Chondrocyte (in vitro differentiated cells): Measurements from ENCODE around the gene TSHB. TPM values are rescaled to one million over a fixed set of nuclear protein-coding genes. Genes with fewer than 3 reads are reported as not detected.
"Not testable (repeated sequence)": the region's sequence is repeated elsewhere in the genome, so short reads cannot be mapped to it uniquely, and the experiment has no call there.

Experiments
- DNase-seq: peaks from one replicate; pipeline ENCODE4 v3.0.0; 2021; ENCODE audit warnings: mixed read lengths, low spot score
- H3K27ac Mint-ChIP-seq: one replicate; pipeline ENCODE4 v1.8.0; 2021; ENCODE audit warnings: mild to moderate bottlenecking, moderate library complexity, mixed read lengths; ENCODE audit not compliant: unreplicated experiment
- H3K27me3 Mint-ChIP-seq: 2 replicates; pipeline ENCODE4 v1.8.0; 2021; ENCODE audit warnings: low read depth, mixed read lengths
- H3K36me3 Mint-ChIP-seq: 2 replicates; pipeline ENCODE4 v1.8.0; 2021; ENCODE audit warnings: low read depth, mixed read lengths
- H3K4me1 Mint-ChIP-seq: 2 replicates; pipeline ENCODE4 v1.8.0; 2021; ENCODE audit warnings: low read depth, mild to moderate bottlenecking, mixed read lengths
- H3K4me3 Mint-ChIP-seq: one replicate; pipeline ENCODE4 v1.8.0; 2021; ENCODE audit warnings: mild to moderate bottlenecking, moderate library complexity, mixed read lengths; ENCODE audit not compliant: unreplicated experiment
- H3K9me3 Mint-ChIP-seq: 2 replicates; pipeline ENCODE4 v1.8.0; 2021; ENCODE audit warnings: low read depth, mixed read lengths
- CTCF ChIP-seq: fragments of 200-600 bp; sonication (generic); IDR thresholded peaks from 2 replicates; pipeline ENCODE4 v1.5.0; 2021; ENCODE audit warnings: antibody characterized with exemption, mild to moderate bottlenecking, moderate library complexity
- total RNA-seq: library from RNA; stranded (reverse); gene quantifications from 3 replicates; pipeline ENCODE4 v1.2.1, GENCODE V29; 2021

TSHB gene
- total RNA-seq, 1 donor from 2014 or later: not detected

GRCh38 chr1:115006191-115006590 lies 23.4 kb upstream of the TSHB start:
- H3K36me3 Mint-ChIP-seq: peaks cover 2% of the 10 kb centered on the region
- H3K9me3 Mint-ChIP-seq: peaks cover 6% of the 10 kb centered on the region
- no peak for DNase-seq
- peaks cover 37% of the 10 kb centered on the region for H3K27me3 Mint-ChIP-seq
- TF ChIP-seq CTCF: no peak
- no peak overlapping the region for H3K27ac Mint-ChIP-seq
- H3K4me3 Mint-ChIP-seq: no peak overlapping the region
- no peaks in the 10 kb centered on the region for H3K4me1 Mint-ChIP-seq

DNA sequence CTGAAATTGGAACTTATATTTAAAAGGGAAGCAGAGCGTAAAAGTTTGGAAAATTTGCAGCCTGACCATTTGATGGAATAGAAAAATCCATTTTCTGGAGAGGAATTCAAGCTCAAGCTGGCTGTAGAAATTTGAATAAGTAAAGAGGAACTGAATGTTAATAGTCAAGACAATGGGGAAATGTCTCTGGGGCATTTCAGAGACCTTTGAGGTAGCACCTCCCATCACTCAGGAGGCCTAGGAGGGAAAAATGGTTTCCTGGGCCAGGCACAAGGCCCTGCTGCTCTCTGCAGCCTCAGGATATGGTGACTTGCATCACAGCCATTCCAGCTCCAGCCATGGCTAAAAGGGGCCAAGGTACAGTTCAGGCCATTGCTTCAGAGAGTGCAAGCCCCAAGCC lies 17.6 kb upstream of the TSHB start:
- no peak for TF ChIP-seq CTCF
- Mint-ChIP-seq H3K4me1 (no peaks in the 10 kb centered on the region), H3K4me3 (no peak overlapping the region), H3K27ac (no peak overlapping the region), H3K36me3 (no peaks in the 10 kb centered on the region), H3K9me3 (peaks cover 4% of the 10 kb centered on the region), H3K27me3 (peaks cover 12% of the 10 kb centered on the region)
- no peak for DNase-seq

GRCh38 chr1:115012434-115012833 lies 17.2 kb upstream of the TSHB start:
- no peak for TF ChIP-seq CTCF
- DNase-seq: no peak
- Mint-ChIP-seq H3K27ac (no peak overlapping the region), H3K27me3 (peaks cover 14% of the 10 kb centered on the region), H3K9me3 (peaks cover 4% of the 10 kb centered on the region), H3K4me1 (no peaks in the 10 kb centered on the region), H3K4me3 (no peak overlapping the region), H3K36me3 (no peaks in the 10 kb centered on the region)

- TF ChIP-seq CTCF: no peak
- H3K4me1 Mint-ChIP-seq: no peaks in the 10 kb centered on the region
- no peak overlapping the region for H3K27ac Mint-ChIP-seq
- peaks cover 9% of the 10 kb centered on the region for H3K9me3 Mint-ChIP-seq
- no peak overlapping the region for H3K4me3 Mint-ChIP-seq
- H3K36me3 Mint-ChIP-seq: peaks cover 4% of the 10 kb centered on the region
- no peak for DNase-seq
- H3K27me3 Mint-ChIP-seq: peaks cover 20% of the 10 kb centered on the region
These were observed 15.8 kb upstream of the TSHB start for GRCh38 chr1:115013792-115014191.

GRCh38 chr1:115019549-115019948 lies 10.1 kb upstream of the TSHB start:
- not testable (repeated sequence) for DNase-seq, H3K4me3 Mint-ChIP-seq, H3K9me3 Mint-ChIP-seq, H3K36me3 Mint-ChIP-seq, H3K4me1 Mint-ChIP-seq, H3K27ac Mint-ChIP-seq
- peaks cover 38% of the 10 kb centered on the region for H3K27me3 Mint-ChIP-seq

DNA sequence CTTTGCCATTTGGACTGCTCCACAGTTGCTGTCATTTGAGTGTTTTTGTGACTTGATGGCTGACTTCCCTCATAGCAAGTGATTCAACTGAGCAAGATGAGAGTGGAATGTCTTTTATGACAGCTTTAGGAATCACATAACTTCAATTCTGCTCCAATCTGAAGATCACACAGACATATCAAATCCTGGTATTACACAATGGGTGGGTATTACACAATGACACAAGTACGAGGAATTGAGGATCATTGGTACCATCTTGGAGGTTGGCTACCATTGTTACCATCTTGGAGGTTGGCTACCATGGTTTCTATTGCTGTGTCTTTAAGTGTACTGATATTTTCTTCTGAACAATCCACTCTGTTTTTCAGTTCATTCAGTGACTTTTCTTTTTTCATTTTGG lies 8.5 kb upstream of the TSHB start:
- Mint-ChIP-seq H3K27ac (no peak overlapping the region), H3K36me3 (peaks cover 7% of the 10 kb centered on the region), H3K4me3 (no peak overlapping the region), H3K4me1 (no peaks in the 10 kb centered on the region), H3K9me3 (peaks cover 9% of the 10 kb centered on the region), H3K27me3 (peaks cover 43% of the 10 kb centered on the region)
- no peak for TF ChIP-seq CTCF
- DNase-seq: no peak
